Stimulated activated CD8-positive, alpha-beta memory T cell treated with anti-CD3 and anti-CD28 coated beads, Interleukin-7, amount 100 ng/mL, for 1 hour (primary cell): ENCODE data around the gene FBXO36.
A peak's percentile ranks its signal among the peaks of the same experiment; 100 is the strongest.

ENCODE experiments used
- DNase-seq, 2 donors: peaks; one replicate each; pipeline ENCODE4 v3.0.0-alpha.2; 2020; ENCODE audit warnings: low read depth in 2 of 2

Gene FBXO36

DNA sequence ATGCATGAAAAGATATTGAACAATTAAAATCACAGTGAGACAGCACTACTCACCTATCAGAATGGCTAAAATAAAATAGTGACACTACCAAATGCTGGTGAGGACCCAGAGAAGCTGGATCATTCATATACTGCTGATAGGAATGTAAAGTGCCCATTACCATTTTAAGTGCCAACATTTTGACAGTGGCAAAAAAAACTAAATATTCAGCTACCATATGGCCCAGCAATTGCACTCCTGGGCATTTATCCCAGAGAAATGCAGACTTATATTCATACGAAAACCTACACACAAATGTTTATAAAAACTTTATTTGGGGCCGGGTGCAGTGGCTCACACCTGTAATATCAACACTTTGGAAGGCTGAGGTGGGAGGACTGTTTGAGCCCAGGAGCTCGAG is 47.6 kb downstream of the FBXO36 start:
- DNase-seq, result no peak

DNA sequence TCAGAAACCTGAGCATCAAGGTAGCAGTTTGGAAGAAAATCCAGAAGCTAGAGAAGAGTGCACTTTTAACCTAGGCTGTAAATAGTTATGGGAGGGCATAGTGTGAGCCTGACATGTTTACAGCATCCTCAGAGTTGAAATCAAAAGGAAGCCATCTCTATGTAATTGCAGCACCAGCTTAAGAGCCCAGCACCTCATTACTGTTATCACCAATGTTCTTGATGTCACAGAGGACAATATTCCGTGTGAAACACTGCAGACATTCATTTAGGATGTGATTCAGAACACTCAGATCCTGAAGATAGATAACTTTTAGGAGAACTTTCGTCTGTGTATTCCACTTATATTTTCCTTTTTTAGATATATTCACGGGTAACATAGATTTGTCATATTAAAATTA is 48.1 kb downstream of the FBXO36 start:
- DNase-seq, result no peak

- DNase-seq, result no peak
Measured at GRCh38 chr2:229971298-229971790, 49.0 kb downstream of the FBXO36 start.

- DNase-seq, result no peak
Measured at GRCh38 chr2:229974266-229974665, 52.0 kb downstream of the FBXO36 start.

DNA sequence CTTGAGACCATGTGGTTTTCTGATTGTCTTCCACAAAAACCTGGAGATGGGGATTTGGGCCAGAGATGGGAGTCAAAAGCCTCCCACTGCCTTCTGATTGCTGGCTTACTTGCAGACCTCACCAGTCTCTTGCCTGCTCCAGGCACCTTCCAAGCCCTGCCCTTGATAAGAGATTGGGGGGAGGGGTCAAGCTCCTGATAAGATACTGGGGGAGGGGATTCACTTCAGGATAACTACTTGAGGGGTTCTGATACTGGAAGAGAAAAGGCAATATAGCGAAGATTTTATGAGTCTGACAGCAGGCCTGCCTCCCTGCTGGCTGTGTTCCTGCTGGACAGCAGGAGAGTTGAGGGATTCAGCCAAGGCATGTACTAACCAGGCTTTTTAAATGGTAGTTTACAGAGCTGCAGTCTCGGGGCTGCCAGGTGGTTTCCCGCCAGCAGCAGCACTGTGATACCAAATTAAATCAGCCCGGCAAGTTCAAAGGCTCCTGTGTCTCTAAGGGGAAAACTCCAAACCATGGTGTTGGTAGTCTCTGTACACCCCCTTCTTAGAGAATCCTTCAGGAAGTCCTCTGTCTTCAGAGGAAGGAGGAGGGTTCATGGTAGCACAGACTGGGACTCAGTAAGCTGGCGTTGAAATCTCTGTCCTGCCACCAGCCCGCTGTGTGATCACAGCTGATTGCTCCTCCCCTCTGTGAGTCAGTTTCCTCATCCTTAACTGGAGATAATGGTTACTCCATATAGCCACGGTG is 58.3 kb downstream of the FBXO36 start:
- DNase-seq, result no peak

DNA sequence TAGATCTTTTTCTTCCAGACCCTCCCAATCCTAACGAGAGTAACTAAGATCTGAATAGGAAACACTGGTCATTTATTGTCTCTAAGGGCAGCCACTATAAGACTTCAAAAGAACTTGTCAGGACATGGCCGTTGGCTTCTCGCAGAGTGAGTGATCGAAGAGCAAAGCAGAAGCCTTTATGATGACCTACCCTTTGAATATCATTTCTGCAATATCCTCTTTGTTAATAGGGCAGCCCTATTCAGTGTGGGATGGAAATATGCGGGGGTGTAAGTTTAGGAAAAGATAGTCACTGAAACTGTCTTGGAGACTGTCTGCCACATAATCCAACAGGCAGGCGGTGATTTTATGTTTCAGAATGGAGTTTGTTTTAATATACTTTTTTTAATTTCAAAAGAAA is 70.9 kb downstream of the FBXO36 start:
- no peak for DNase-seq

- DNase-seq, result no peak
Measured at GRCh38 chr2:229996320-229996719, 74.0 kb downstream of the FBXO36 start.

DNA sequence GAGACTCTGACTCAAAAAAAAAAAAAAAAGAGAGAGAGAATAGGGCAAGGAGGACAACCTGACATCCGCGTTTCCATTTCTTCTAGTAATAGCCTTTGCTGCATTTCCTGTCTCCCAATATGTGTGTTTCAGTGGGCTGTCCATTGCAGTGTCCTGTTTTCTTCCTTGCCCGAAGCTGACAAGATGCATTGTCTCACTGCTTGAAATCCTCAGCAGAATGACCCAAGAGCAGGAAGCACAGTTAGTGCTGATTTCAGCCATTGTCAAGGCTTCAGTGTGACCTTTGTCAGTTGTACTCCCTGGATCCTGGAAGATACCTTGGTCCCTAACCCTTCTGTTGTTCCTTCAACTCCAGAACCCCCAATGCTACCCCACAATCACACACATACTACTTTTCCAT is 75.3 kb downstream of the FBXO36 start:
- DNase-seq, result no peak

GRCh38 chr2:230000118-230000841 is 78.0 kb downstream of the FBXO36 start:
- DNase-seq, result no peak

DNA sequence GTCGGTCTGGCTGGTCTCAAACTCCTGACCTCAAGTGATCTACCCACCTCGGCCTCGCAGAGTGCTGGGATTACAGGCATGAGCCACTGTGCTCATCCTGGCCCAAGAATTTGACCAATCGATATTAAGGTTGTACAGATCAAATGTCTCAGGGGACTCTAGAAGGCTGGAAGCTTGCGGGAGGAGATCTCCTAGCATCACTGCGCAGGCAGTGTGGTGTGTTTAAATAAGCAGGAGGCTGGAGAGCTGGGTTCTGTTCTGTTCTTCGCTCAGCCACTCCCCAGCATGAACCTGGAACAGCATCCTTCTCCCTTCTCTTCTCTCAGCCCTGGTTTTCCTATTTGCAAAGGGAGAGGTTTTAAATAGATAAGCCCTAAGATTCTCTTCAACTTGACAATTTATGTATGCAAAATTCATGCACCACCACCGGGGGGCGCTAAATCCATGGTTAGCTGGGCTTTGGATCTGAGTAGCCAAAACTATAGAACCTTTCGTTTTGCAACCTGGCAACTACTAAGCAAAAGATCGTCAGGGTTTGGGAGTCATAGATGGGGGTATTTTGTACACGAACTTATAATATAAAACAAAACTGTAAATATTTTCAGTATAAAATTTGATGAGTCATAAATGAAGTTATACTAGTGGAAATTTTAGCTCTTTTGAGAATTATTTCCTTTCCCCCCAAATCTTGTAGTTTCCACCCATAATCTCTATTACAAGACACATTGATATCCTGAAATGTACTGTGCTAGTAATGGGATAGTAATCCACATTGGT is 85.8 kb downstream of the FBXO36 start:
- peak; percentile 56 to 75 for DNase-seq

DNA sequence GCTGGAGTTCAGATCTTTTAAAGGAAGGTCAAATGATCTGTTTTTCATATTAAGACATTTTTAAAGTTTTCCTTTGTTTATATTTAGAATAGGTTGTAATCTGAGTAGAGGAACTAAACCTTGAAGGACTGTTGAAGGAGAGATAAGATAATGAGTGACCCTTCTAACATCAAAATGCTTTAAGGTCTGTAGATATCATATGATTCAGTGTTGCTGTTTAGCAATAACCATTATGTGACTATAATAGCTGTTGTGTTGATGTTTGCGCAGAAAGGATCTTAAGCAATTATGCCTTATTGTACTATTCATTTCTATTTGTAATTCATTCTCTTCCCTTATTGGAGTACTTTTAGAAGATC is 86.4 kb downstream of the FBXO36 start:
- DNase-seq, result no peak

DNA sequence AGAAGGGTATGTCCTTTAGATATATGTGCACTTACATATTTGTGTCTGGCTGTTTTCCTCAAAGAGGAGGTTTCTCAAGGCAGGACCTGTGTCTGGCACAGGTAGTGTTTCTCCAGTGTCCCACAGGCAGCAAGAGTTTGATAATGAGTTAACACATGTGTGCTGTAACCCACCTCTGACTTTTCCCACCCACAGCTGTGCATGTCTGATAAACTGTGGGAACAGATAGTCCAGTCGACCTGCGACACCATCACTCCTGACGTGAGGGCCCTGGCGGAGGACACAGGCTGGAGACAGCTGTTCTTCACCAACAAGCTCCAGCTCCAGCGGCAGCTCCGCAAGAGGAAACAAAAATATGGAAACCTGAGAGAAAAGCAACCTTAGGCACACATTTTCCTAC is 88.2 kb downstream of the FBXO36 start:
- no peak for DNase-seq

DNA sequence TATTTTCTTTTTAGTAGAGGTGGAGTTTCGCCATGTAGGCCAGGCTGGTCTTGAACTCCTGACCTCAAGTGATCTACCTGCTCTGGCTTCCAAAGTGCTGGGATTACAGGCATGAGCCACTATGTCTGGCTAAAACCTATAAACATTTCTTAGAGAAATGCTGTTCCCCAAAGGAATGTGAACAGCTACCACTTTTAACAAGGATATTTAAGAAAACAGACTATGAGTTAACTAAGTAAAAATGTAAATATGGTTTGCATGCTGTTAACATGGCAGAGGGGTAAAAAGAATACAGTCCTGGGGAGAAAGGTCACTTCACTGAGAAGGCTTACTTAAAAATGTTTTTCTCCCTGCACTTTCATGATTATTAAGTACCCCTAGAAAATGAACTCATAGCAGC is 89.3 kb downstream of the FBXO36 start:
- DNase-seq, result no peak

- DNase-seq, result no peak
Measured at GRCh38 chr2:230012267-230012884, 90.1 kb downstream of the FBXO36 start.

- DNase-seq, result no peak
Measured at GRCh38 chr2:230016844-230017243, 94.5 kb downstream of the FBXO36 start.

GRCh38 chr2:230018153-230018552 is 95.8 kb downstream of the FBXO36 start:
- no peak for DNase-seq

- no peak for DNase-seq
Measured at GRCh38 chr2:230019742-230020141, 97.4 kb downstream of the FBXO36 start.

DNA sequence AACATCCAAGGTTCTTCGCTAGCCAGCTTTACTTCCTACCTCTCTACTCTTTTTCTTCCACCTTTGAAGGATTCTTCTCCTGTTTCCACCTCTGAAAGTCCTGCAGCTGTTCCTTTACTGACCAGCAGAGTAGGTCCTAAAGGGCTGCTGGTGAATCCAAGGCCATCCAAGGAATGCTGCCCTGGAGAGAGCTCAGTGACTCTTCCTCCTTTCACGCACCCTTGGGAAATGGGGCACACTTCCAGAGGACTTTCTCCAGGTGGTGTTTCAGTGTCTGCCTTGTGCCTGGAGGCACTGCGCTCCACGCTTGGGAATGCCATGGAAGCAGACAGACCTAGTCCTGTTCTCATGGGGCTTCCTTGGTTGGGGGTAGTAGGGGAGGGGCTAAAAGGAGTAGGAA is 101.0 kb downstream of the FBXO36 start:
- DNase-seq, result no peak

GRCh38 chr2:230042195-230042594 is 119.9 kb downstream of the FBXO36 start:
- no peak for DNase-seq

- DNase-seq, result no peak
Measured at GRCh38 chr2:230043025-230043424, 120.7 kb downstream of the FBXO36 start.

DNA sequence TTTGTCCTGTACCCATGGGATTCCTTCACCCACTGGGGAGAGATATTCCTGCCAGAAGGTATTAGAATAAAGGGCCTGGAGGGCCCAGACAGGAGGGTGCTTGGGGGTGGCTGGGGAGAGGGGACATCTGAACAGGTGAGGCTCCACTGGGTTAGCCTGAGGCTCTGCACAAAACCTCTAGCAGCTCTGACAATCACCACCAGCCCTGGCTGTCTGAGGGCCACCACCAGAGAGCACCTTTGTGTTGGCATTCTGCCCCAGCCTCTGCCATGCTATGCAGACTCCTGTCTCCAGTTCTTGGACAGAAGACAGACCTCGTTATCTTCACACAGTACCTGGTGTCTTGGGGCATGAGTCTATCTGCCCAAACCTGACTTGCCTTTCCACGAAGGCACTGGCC is 121.2 kb downstream of the FBXO36 start:
- DNase-seq, result no peak

DNA sequence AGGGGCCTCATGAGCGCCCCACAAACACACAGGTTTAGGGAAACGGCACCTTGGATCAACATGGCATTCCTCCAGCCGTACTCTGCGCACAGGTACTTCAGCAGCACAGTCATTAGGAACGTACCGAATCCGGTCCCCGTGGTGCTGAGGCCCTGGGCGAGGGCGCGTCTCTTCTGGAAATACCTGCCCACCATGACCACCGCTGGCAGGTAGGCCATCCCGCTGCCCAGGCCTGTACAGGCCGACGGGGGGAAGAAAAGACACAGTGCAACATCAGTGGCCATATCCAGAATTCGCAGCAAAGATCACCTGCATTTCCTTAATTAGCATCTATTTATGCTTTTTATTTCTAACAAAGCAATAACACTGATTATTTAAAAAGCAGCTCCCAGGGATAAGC is 124.2 kb downstream of the FBXO36 start:
- no peak for DNase-seq
